Measurements from ENCODE around the gene COL6A1. TPM values are rescaled to one million over a fixed set of nuclear protein-coding genes. Genes with fewer than 3 reads are reported as not detected.

The COL6A1 gene, protein sequence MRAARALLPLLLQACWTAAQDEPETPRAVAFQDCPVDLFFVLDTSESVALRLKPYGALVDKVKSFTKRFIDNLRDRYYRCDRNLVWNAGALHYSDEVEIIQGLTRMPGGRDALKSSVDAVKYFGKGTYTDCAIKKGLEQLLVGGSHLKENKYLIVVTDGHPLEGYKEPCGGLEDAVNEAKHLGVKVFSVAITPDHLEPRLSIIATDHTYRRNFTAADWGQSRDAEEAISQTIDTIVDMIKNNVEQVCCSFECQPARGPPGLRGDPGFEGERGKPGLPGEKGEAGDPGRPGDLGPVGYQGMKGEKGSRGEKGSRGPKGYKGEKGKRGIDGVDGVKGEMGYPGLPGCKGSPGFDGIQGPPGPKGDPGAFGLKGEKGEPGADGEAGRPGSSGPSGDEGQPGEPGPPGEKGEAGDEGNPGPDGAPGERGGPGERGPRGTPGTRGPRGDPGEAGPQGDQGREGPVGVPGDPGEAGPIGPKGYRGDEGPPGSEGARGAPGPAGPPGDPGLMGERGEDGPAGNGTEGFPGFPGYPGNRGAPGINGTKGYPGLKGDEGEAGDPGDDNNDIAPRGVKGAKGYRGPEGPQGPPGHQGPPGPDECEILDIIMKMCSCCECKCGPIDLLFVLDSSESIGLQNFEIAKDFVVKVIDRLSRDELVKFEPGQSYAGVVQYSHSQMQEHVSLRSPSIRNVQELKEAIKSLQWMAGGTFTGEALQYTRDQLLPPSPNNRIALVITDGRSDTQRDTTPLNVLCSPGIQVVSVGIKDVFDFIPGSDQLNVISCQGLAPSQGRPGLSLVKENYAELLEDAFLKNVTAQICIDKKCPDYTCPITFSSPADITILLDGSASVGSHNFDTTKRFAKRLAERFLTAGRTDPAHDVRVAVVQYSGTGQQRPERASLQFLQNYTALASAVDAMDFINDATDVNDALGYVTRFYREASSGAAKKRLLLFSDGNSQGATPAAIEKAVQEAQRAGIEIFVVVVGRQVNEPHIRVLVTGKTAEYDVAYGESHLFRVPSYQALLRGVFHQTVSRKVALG
- 10 to 100 TPM; 26.8 to 34.6 TPM for total RNA-seq

DNA sequence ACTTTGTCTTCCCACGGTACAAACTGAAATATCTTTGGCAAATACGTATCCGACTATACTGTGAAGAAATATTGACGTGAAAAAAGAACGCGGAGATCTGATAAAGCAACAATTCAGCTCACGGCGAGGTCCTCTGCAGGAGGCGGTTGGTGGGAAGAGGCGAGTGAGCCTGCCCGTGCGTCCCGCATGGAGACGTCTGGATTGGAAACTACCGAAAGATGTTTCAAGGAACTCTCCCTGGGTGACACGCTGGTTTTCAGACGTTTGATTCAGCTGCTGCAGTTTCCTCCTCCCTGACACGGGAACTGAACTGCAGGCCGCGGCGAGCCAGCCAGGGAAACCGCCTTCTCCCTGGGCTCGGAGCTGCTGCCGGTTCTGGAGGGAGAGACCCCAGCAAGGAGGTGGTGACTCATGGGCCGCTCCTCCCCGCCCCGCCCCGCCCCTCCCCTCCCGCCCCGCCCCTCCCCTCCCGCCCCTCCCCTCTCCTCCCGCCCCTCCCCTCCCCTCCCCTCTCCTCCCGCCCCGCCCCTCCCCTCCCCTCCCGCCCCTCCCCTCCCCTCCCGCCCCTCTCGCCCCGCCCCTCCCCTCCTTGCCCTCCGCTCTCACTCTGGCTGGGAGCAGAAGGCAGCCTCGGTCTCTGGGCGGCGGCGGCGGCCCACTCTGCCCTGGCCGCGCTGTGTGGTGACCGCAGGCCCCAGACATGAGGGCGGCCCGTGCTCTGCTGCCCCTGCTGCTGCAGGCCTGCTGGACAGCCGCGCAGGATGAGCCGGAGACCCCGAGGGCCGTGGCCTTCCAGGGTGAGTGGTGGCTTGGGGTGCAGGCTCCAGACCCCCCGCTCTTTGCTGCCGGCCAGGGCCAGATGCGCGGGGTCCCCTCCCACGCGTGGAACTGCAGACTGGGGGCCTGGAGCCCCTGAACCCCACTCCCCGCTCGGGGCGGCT, at the start of gene COL6A1:
COL6A1 (plus strand) TSS at position 620 of the 941 bp plus-strand sequence; CDS start at position 701, 81 bp downstream.

Other genes with a start within 250 kb of the COL6A1 start
- gene COL6A2, start 116.3 kb downstream of the COL6A1 start, total RNA-seq: 10 to 100 TPM in 1 of 2 donors, 1 to 10 TPM in 1; 5.5 to 11.7 TPM
- gene FTCD, start 173.8 kb downstream of the COL6A1 start, total RNA-seq: not detected
- 1 to 10 TPM; 3.1 to 6.3 TPM for gene SPATC1L, start 202.7 kb downstream of the COL6A1 start, total RNA-seq
- gene LSS, start 247.0 kb downstream of the COL6A1 start, total RNA-seq: 100 to 1,000 TPM in 1 of 2 donors, 10 to 100 TPM in 1; 86.9 to 307 TPM